GM12891 (cell line): ENCODE data around the gene FETUB.

Source experiments
- POLR2AphosphoS5 ChIP-seq: IDR thresholded peaks from 2 replicates; pipeline ENCODE4 v1.6.1; 2011; ENCODE audit warnings: low read depth, low read length, control low read depth
- TAF1 ChIP-seq: IDR thresholded peaks from 2 replicates; pipeline ENCODE4 v1.6.1; 2011; ENCODE audit warnings: low read depth, low read length, control low read depth

- TF ChIP-seq POLR2AphosphoS5 (no peak), TAF1 (no peak)
These were observed 9.1 kb upstream of the FETUB start for GRCh38 chr3:186630950-186631641.
